GM12891 (cell line): ENCODE measurements around the gene AKIRIN1.
"Not testable (repeated sequence)": the region's sequence is repeated elsewhere in the genome, so short reads cannot be mapped to it uniquely, and the experiment has no call there.

ENCODE experiments used
- POLR2A ChIP-seq: IDR thresholded peaks from 2 replicates; pipeline ENCODE4 v1.6.1; 2011; ENCODE audit warnings: low read depth, low read length, control low read depth
- POLR2AphosphoS5 ChIP-seq: IDR thresholded peaks from 2 replicates; pipeline ENCODE4 v1.6.1; 2011; ENCODE audit warnings: low read depth, low read length, control low read depth
- POU2F2 ChIP-seq: IDR thresholded peaks from 2 replicates; pipeline ENCODE4 v1.6.1; 2011; ENCODE audit warnings: low read depth, mild to moderate bottlenecking, control low read depth, low read length, moderate library complexity
- SPI1 ChIP-seq: IDR thresholded peaks from 2 replicates; pipeline ENCODE4 v1.6.1; 2011; ENCODE audit warnings: low read depth, low read length, control low read depth
- TAF1 ChIP-seq: IDR thresholded peaks from 2 replicates; pipeline ENCODE4 v1.6.1; 2011; ENCODE audit warnings: low read depth, low read length, control low read depth

DNA sequence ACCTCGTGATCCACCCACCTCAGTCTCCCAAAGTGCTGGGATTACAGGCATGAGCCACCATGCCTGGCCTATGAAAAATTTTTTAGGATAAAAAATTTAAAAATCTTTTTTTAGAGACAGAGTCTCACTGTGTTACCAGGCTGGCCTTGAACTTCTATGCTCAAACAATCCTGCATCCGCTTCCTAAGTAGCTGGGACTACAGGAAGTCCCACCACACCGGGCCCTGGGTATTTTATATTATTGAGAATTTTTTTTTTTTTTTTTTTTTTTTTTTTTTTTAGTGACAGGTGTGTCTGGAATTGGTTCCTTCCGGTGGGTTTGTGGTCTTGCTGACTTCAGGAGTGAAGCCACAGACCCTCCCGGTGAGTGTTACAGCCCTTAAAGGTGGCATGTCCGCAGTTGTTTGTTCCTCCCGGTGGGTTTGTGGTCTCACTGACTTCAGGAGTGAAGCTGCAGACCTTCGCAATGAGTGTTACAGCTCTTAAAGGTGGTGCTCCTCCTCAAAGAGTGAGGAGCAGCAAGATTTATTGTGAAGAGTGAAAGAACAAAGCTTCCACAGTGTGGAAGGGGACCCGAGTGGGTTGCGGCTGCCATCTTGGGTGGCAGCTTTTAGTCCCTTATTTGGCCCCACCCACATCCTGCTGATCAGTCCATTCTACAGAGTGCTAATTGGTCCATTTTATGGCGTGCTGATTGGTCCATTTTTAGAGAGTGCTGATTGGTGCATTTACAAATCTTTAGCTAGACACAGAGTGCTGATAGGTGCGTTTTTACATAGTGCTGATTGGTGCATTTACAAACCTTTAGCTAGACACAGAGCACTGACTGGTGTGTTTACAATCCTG, 13.5 kb upstream of the AKIRIN1 start:
- TF ChIP-seq POLR2A, POLR2AphosphoS5, POU2F2, TAF1, SPI1: not testable (repeated sequence)
